LHCN-M2 (cell line): ENCODE measurements around the gene AK1. TPM values are rescaled to one million over a fixed set of nuclear protein-coding genes. Genes with fewer than 3 reads are reported as not detected.
"Not testable (repeated sequence)": the region's sequence is repeated elsewhere in the genome, so short reads cannot be mapped to it uniquely, and the experiment has no call there.

Experiments
- DNase-seq: peaks from one replicate; pipeline ENCODE4 v3.0.0-alpha.2; 2012; ENCODE audit warnings: low read depth
- total RNA-seq: library from RNA; depleted of rRNA; stranded (reverse); fragments of >200 nt; gene quantifications from 2 replicates; pipeline ENCODE4 v1.2.3, GENCODE V29; 2014

Gene AK1
- total RNA-seq, 1 experiment from 2014 or later = 75.1 TPM

- DNase-seq = no peak
Observed at GRCh38 chr9:127848756-127849504, 28.5 kb downstream of the AK1 start.

- no peak for DNase-seq
Observed at GRCh38 chr9:127847833-127848755, 29.4 kb downstream of the AK1 start.

GRCh38 chr9:127847178-127847510 lies 30.3 kb downstream of the AK1 start:
- DNase-seq = peak; percentile 88

GRCh38 chr9:127846443-127847177 lies 30.9 kb downstream of the AK1 start:
- DNase-seq = no peak

- not testable (repeated sequence) for DNase-seq
Observed at GRCh38 chr9:127845619-127846018, 31.9 kb downstream of the AK1 start.

- no peak for DNase-seq
Observed at GRCh38 chr9:127844821-127845359, 32.6 kb downstream of the AK1 start.

GRCh38 chr9:127841087-127841835 lies 36.2 kb downstream of the AK1 start:
- no peak for DNase-seq

GRCh38 chr9:127838375-127839078 lies 38.9 kb downstream of the AK1 start:
- peak; percentile 99 for DNase-seq

- DNase-seq = peak; percentile 45
Observed at GRCh38 chr9:127837346-127837745, 40.1 kb downstream of the AK1 start.

- DNase-seq = not testable (repeated sequence)
Observed at GRCh38 chr9:127836561-127836960, 40.9 kb downstream of the AK1 start.

GRCh38 chr9:127835991-127836516 lies 41.4 kb downstream of the AK1 start:
- DNase-seq = peak; percentile 83

GRCh38 chr9:127833555-127833954 lies 43.9 kb downstream of the AK1 start:
- no peak for DNase-seq

GRCh38 chr9:127832248-127832647 lies 45.2 kb downstream of the AK1 start:
- no peak for DNase-seq

- DNase-seq = no peak
Observed at GRCh38 chr9:127829205-127829906, 48.1 kb downstream of the AK1 start.

GRCh38 chr9:127828262-127829031 lies 49.0 kb downstream of the AK1 start:
- peak; percentile 55 for DNase-seq

- no peak for DNase-seq
Observed at GRCh38 chr9:127826253-127826913, 51.1 kb downstream of the AK1 start.

- no peak for DNase-seq
Observed at GRCh38 chr9:127825319-127826051, 52.0 kb downstream of the AK1 start.
